ENCODE data around the gene SPSB4.

The SPSB4 gene

DNA sequence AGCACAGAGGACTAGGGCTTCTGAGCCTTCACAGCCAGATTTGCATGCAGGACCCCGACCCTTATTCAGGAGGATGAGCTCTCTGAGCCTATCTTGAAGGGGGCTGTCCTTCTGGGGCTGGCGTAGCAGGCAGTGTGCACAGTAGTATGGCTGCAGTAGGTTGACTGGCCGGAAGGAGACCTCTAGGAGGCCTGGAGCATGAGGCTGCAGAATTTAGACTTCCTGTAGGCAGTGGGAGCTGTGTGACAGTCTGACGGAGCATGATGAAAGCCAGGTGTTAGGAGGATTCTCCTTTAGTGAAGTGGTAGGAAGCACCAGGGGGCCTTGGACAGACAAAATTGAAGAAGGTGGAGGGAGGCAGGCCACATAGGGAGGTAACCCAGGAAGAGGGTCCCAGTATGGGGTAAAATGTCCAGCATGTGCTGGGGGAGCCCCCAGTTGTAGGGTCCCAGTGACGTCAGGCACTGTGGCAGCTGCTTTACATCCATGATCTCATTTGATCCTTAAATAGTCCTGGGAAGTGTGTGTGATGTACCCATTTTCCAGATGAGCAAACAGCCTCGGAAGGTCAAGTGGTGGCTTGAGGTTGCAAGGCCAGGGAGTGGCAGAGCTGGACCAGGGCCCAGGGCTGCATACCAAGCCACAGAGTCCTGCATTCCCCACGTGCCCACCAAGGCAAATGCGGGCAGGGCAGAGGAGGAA is 36.1 kb downstream of the SPSB4 start:
- in situ Hi-C loops (cut with HindIII; ENCODE audit: low pct_ligation_motif_present, low pct_unique_long_range_greater_than_20kb, low sequenced_read_pairs), result no loop called here
- DNase-seq, result no peak

- in situ Hi-C loops (cut with HindIII; ENCODE audit: low pct_ligation_motif_present, low pct_unique_long_range_greater_than_20kb, low sequenced_read_pairs), result no loop called here
- DNase-seq, result no peak
Measured at GRCh38 chr3:141087778-141088130, 36.6 kb downstream of the SPSB4 start.

- DNase-seq, result no peak
- in situ Hi-C loops (cut with HindIII; ENCODE audit: low pct_ligation_motif_present, low pct_unique_long_range_greater_than_20kb, low sequenced_read_pairs), result no loop called here
Measured at GRCh38 chr3:141089339-141090152, 38.4 kb downstream of the SPSB4 start.

DNA sequence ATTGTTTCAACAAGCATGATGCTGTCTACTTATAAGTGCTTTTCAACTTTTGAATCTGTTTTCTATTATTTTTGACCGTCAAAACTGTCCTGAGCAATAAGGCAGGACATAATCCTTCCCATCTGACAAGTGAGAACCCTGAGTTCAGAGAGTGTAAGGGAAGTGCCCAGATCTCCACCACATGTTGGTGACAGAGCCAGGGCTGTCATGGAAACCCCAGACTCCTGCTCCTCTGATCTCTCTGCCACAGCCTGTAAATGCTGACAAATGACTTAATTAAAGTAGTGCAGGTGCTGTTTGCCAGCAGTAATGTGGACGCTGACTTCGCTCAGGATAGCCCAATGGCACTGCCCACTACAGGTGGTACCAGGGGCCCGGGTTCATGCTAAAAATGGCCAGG is 40.3 kb downstream of the SPSB4 start:
- DNase-seq, result no peak
- in situ Hi-C loops (cut with HindIII; ENCODE audit: low pct_ligation_motif_present, low pct_unique_long_range_greater_than_20kb, low sequenced_read_pairs), result no loop called here

- in situ Hi-C loops (cut with HindIII; ENCODE audit: low pct_ligation_motif_present, low pct_unique_long_range_greater_than_20kb, low sequenced_read_pairs), result no loop called here
- no peak for DNase-seq
Measured at GRCh38 chr3:141092663-141093062, 41.5 kb downstream of the SPSB4 start.

DNA sequence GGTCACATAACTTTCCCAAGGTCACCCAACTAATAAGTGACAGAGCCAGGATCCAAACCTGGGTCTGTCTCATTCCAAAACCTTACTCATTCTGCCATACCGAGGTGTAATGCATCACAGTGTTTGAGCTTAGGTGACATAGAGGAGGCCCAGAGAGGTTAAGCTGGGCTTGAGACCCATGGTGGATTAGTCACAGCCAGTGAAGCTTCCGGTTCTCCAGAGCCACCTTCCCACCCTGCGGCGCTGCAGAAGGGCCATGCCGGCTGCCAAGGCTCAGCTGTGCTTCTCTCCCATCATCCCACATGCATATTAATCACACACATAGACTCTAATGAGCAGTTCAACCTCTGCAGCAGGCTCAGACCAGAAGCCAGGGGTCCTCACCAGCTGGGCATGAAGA is 42.2 kb downstream of the SPSB4 start:
- in situ Hi-C loops (cut with HindIII; ENCODE audit: low pct_ligation_motif_present, low pct_unique_long_range_greater_than_20kb, low sequenced_read_pairs), result no loop called here
- no peak for DNase-seq

DNA sequence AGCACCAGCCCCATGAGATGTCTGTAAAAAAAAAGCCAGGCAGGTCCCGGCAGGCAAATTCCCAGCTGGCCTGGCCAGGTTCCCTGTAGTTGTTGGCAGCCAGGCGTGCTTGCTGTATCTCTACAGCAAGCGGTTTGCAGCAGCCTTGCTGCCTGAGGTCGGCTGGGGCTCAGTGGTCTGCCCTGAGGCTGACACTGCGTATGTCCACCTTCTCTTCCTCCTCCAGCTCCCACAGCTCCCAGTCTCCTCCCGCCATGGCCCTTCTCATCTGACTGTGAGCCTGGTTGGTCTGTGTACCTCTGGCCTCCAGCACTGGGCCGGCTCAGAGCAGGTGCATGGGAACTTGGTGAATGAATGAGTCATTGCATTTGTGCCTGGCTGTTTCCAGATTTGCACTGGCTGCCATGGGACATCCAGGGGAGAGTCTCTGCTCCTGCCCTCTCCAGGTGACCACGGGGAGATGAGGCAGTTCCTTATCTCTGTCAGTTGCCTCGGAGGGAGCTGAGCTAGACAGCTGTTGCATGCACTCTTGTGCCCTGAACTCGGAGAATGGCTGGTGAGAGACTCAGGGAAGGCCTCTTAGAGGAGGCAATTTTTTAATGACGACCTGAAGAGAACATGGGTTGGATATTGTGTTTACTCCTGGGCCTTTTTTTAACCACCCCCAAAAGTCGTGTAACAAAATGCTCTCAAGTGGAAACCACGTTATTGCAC is 43.0 kb downstream of the SPSB4 start:
- no peak for DNase-seq
- in situ Hi-C loops (cut with HindIII; ENCODE audit: low pct_ligation_motif_present, low pct_unique_long_range_greater_than_20kb, low sequenced_read_pairs), result no loop called here

DNA sequence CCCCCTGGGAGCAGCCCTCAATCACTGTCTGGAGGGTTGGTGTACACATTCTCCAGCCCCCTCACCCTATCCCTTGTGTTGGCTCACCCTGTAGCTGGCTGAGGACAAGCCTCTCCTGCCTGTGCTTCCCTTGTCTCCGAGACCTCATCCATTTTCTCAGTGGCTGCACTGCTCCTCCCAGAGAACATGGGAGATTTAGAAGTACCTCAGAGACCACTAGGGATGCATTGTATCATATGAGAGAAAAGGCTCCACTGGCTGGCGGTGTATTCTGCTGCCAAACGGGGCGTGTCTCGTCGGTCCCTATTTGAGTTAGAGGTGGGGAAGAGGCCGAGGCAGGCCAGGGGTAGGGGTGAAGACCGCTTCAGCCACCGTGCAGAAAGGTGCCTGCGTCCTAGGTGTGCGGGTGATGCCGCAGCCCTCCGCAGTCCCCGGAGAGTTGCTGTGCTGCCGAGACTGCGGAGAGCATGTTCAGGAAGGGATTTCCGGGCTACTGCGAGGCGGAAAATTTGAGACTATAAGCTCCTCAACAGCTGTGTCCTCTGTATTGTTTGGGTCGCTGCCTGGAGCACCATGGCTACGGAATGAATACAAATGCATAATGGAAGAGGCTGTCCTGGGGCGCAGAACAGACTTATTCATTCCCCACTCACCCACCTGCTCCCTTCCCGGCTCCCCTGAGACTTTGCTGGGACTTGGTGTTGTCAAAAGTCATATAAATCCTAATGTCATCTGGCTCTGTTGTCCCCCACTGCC is 43.8 kb downstream of the SPSB4 start:
- in situ Hi-C loops (cut with HindIII; ENCODE audit: low pct_ligation_motif_present, low pct_unique_long_range_greater_than_20kb, low sequenced_read_pairs), result no loop called here
- no peak for DNase-seq

- DNase-seq, result no peak
- in situ Hi-C loops (cut with HindIII; ENCODE audit: low pct_ligation_motif_present, low pct_unique_long_range_greater_than_20kb, low sequenced_read_pairs), result no loop called here
Measured at GRCh38 chr3:141095546-141095937, 44.4 kb downstream of the SPSB4 start.

DNA sequence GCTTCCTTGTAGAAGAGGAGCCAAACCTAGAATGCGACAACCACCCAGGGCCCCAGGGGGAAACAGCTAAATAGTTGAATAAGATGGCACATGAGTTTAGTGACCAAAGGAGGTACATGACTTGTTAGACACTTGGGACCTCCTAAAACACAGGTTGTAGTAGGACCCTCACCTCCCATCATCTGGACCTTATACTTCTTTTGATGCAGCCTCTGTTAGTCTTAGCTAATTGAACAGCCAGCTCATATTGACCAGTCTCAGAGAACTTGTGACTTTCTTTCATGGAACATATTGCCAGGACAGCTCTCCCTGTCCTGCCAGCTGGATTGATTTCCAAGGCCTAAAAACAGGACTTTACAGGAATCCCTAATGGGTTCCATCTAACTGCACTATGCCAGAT is 45.0 kb downstream of the SPSB4 start:
- in situ Hi-C loops (cut with HindIII; ENCODE audit: low pct_ligation_motif_present, low pct_unique_long_range_greater_than_20kb, low sequenced_read_pairs), result no loop called here
- no peak for DNase-seq

GRCh38 chr3:141096981-141097380 is 45.8 kb downstream of the SPSB4 start:
- DNase-seq, result no peak
- in situ Hi-C loops (cut with HindIII; ENCODE audit: low pct_ligation_motif_present, low pct_unique_long_range_greater_than_20kb, low sequenced_read_pairs), result no loop called here

DNA sequence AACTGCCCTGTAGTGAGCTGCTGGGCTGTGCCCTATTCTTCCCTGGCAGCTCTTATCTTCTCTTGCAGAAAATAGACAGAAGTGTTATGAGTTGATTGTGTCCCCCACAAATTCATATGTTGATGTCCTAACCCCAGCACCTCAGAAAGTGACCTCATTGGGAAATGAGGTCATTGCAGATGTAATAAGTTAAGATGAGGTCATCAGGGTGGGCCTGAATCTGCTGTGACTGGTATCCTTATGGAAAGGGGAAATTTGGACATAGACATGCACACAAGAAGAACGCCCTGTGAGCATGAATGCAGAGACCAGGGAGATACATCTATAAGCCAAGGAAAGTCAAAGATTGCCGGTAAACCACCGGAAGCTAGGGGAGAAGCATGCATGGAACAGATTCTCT is 49.0 kb downstream of the SPSB4 start:
- in situ Hi-C loops (cut with HindIII; ENCODE audit: low pct_ligation_motif_present, low pct_unique_long_range_greater_than_20kb, low sequenced_read_pairs), result no loop called here

DNA sequence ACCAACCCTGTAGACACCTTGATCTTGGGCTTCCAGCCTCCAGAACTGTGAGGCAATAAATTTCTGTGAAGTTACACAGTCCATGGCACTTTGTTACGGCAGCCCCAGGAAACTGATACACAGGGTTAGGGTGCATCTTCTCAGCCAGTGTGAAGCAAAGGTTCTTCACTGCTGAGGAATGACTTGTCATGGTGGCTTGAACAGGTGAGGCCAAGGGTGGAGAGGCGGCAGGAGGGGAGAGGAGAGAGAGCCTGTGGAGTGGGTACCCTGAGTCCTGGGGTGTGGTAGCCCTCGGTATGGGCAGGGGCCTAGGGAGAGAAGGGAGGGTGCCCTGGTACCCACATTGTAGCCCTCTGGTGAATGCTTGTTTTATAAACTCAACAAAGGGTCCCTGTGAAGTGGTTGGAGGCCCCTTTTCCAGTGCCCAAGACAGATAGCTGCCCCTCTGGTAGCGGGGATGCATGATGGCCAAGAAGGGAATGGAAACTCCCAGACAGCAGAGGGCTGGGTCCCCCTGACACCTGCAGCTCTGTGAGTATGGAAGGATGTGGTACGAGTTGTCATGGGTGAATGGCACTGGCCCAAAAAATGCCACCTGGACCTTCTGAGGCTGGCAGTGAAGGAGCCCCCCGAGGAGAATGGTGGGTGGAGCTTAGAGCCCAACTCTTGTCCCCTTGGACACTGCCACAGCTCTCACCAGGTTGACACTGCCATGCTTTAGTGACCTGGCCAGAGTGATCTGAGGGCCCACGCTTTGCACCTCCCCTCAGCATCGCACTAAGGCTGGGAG is 49.6 kb downstream of the SPSB4 start:
- no peak for DNase-seq

More for the DNA sequence above, 49.0 kb downstream of the SPSB4 start:
- no peak for DNase-seq

DNA sequence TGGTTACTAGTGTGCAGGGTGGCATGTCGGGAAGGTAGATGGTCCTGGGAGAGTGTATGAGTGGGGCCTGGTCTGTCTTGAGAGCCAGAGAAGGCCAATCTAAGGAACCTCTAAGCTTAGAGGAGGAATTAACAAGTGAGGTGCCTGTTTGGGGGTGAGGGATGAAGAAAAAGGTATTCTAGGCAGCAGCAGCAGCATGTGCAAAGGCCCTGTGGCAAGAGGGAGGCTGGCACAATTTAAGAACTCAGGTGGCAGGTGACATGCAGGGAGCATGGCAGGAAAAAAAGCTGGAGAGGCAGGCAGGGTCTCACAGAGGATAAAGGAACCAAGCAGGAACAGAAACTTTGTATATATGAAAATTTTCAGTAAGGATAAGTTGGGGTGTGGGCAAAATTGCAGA is 51.2 kb downstream of the SPSB4 start:
- DNase-seq, result no peak
- in situ Hi-C loops (cut with HindIII; ENCODE audit: low pct_ligation_motif_present, low pct_unique_long_range_greater_than_20kb, low sequenced_read_pairs), result no loop called here

More for the DNA sequence above, 49.6 kb downstream of the SPSB4 start:
- in situ Hi-C loops (cut with HindIII; ENCODE audit: low pct_ligation_motif_present, low pct_unique_long_range_greater_than_20kb, low sequenced_read_pairs), result no loop called here

DNA sequence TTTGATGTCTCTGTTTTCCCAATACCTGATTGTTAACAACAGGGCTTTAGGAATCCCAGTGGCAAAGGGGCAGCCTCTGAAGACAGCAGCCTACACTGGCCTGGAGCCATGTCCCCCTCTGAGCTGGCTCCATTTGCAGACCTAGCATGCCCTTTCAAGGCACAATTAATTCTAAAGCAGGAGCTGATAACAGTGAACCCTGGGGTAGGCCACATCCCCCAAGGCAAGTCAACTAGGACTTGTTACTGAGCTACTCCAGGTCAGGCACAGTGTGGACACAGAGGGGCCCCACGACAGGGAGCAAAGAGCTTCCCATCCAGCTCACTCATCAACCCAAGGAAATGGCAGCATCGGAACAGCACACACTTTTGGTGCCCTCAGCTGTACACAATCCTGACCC is 51.9 kb downstream of the SPSB4 start:
- in situ Hi-C loops (cut with HindIII; ENCODE audit: low pct_ligation_motif_present, low pct_unique_long_range_greater_than_20kb, low sequenced_read_pairs), result no loop called here

GRCh38 chr3:141103503-141103902 is 52.4 kb downstream of the SPSB4 start:
- in situ Hi-C loops (cut with HindIII; ENCODE audit: low pct_ligation_motif_present, low pct_unique_long_range_greater_than_20kb, low sequenced_read_pairs), result no loop called here
- no peak for DNase-seq

More for the DNA sequence above, 51.9 kb downstream of the SPSB4 start:
- no peak for DNase-seq

DNA sequence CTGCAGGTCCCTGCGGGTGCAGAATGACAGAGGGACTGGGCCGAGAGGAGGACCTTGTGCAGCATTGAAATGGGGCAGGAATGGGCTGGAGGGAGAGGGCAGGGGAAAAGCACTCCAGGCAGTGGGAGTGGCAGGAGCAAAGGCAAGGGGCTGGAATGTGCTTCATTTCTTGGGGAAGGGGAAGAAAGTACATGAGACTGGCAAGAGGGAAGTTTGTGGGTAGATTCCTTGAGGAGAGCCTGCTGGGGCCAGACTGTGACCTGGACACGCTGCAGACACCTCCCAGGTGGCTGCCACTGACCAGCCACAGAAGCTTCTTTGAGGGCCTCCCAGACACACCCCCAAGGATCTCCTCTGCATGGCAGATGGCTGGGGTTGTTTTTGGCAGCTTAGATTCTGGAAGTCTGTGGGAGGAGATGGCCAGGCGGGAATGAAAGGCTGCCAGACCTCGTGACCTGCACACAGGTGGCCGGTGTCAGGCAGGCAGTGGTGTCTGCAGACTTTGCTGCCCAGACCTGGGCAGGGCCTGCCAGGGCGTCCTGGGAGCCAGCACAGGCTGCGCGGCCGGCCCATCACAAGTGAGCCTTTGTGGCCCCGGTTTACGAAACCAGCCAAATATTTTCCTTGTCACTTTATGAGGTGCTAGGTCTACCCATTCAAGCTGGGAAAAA is 53.1 kb downstream of the SPSB4 start:
- in situ Hi-C loops (cut with HindIII; ENCODE audit: low pct_ligation_motif_present, low pct_unique_long_range_greater_than_20kb, low sequenced_read_pairs), result no loop called here

More for the DNA sequence above, 53.1 kb downstream of the SPSB4 start:
- no peak for DNase-seq
